HCT116 (cell line): ENCODE measurements around the gene RAB36.

Experiments
- POLR2A ChIP-seq: IDR thresholded peaks from 2 replicates; pipeline ENCODE4 v1.7.0; 2011; ENCODE audit warnings: borderline replicate concordance; ENCODE audit not compliant: insufficient read depth, insufficient read length; ENCODE audit errors: extremely low read depth
- RAD21 ChIP-seq: IDR thresholded peaks from 2 replicates; pipeline ENCODE4 v1.6.1; 2012; ENCODE audit warnings: low read depth, mild to moderate bottlenecking
- TF ChIP-seq, protein P1 (sequence below), 3 experiments: fragments of 200-600 bp in 1 of 3; sonication (generic) in 1 of 3; IDR thresholded peaks in 2 of 3; conservative IDR thresholded peaks in 1 of 3; 2 replicates each; pipeline ENCODE4 v1.5.1; 2012 to 2017; ENCODE audit warnings: low read depth in 2 of 3, low read length in 2 of 3, antibody characterized with exemption in 1 of 3, borderline replicate concordance in 1 of 3, control low read depth in 1 of 3, mild to moderate bottlenecking in 1 of 3, mixed read lengths in 1 of 3, mixed run types in 1 of 3, moderate library complexity in 1 of 3; ENCODE audit not compliant: insufficient read depth in 1 of 3
- TF ChIP-seq, protein P2 (sequence below): IDR thresholded peaks from 2 replicates; pipeline ENCODE4 v1.6.1; 2012
- TF ChIP-seq, protein P3 (sequence below): IDR thresholded peaks from 2 replicates; pipeline ENCODE4 v1.6.1; 2011; ENCODE audit warnings: mild to moderate bottlenecking, low read length, moderate library complexity; ENCODE audit not compliant: insufficient replicate concordance; ENCODE audit errors: extremely low read depth

DNA sequence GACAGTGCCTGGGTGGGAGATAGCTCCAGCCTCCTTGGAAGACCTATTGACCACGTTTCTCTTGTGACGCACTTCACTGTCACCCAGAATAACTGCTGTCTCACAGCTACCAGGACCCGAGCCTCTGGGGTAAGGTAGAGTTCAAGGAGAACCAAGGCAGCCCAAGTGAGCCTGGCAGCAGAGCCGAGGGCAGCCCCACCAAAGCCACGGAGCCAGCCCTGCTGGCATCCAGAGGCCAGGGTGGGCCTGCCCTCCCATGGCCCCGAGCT, 36.3 kb upstream of the RAB36 start:
- TF ChIP-seq RAD21: no peak
- TF ChIP-seq, protein P1, sequence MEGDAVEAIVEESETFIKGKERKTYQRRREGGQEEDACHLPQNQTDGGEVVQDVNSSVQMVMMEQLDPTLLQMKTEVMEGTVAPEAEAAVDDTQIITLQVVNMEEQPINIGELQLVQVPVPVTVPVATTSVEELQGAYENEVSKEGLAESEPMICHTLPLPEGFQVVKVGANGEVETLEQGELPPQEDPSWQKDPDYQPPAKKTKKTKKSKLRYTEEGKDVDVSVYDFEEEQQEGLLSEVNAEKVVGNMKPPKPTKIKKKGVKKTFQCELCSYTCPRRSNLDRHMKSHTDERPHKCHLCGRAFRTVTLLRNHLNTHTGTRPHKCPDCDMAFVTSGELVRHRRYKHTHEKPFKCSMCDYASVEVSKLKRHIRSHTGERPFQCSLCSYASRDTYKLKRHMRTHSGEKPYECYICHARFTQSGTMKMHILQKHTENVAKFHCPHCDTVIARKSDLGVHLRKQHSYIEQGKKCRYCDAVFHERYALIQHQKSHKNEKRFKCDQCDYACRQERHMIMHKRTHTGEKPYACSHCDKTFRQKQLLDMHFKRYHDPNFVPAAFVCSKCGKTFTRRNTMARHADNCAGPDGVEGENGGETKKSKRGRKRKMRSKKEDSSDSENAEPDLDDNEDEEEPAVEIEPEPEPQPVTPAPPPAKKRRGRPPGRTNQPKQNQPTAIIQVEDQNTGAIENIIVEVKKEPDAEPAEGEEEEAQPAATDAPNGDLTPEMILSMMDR (IDR thresholded peaks at IDR 0.05 in 2 of 3, conservative IDR thresholded peaks at IDR 0.05 in 1 of 3; ENCODE audit: borderline replicate concordance in 1 of 3, insufficient read depth in 1 of 3, low read depth in 2 of 3, low read length in 2 of 3): no peak
- no peak for TF ChIP-seq POLR2A
- TF ChIP-seq, protein P2, sequence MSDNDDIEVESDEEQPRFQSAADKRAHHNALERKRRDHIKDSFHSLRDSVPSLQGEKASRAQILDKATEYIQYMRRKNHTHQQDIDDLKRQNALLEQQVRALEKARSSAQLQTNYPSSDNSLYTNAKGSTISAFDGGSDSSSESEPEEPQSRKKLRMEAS: no peak
- TF ChIP-seq, protein P3, sequence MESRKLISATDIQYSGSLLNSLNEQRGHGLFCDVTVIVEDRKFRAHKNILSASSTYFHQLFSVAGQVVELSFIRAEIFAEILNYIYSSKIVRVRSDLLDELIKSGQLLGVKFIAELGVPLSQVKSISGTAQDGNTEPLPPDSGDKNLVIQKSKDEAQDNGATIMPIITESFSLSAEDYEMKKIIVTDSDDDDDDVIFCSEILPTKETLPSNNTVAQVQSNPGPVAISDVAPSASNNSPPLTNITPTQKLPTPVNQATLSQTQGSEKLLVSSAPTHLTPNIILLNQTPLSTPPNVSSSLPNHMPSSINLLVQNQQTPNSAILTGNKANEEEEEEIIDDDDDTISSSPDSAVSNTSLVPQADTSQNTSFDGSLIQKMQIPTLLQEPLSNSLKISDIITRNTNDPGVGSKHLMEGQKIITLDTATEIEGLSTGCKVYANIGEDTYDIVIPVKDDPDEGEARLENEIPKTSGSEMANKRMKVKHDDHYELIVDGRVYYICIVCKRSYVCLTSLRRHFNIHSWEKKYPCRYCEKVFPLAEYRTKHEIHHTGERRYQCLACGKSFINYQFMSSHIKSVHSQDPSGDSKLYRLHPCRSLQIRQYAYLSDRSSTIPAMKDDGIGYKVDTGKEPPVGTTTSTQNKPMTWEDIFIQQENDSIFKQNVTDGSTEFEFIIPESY: no peak
